Natural killer cell (primary cell): ENCODE data around the gene PRR7. TPM values are rescaled to one million over a fixed set of nuclear protein-coding genes. Genes with fewer than 3 reads are reported as not detected.

Experiments used
- ATAC-seq, 3 donors: fragments of 150-1000 bp in 2 of 3; fragments of 200-7000 bp in 1 of 3; cut with Tn5 transposase; 1 replicate in 1 of 3; 2 replicates in 2 of 3; pipeline ENCODE4 v1.10.0; 2021; ENCODE audit warnings: mild to moderate bottlenecking in 2 of 3, moderate library complexity in 2 of 3
- DNase-seq, 2 donors: peaks; one replicate each; pipeline versions ENCODE4 v3.0.0 to v3.0.0-alpha.2; 2013 to 2021; ENCODE audit warnings: mixed read lengths in 1 of 2
- H3K27ac ChIP-seq: one replicate; pipeline ENCODE4 v1.5.1; 2013; ENCODE audit warnings: mild to moderate bottlenecking, low read length
- H3K27me3 ChIP-seq: one replicate; pipeline ENCODE4 v1.6.1; 2013; ENCODE audit warnings: low read length; ENCODE audit not compliant: control insufficient read depth, insufficient read depth
- H3K36me3 ChIP-seq: one replicate; pipeline ENCODE4 v1.6.1; 2013; ENCODE audit warnings: low read length; ENCODE audit not compliant: control insufficient read depth, insufficient read depth
- H3K4me1 ChIP-seq: one replicate; pipeline ENCODE4 v1.6.1; 2013; ENCODE audit warnings: low read length; ENCODE audit not compliant: control insufficient read depth, insufficient read depth
- H3K4me3 ChIP-seq: one replicate; pipeline ENCODE4 v1.5.1; 2013; ENCODE audit warnings: low read length
- H3K9me3 ChIP-seq: one replicate; pipeline ENCODE4 v1.6.1; 2013; ENCODE audit warnings: low read length; ENCODE audit not compliant: control insufficient read depth, insufficient read depth
- H3K27ac Mint-ChIP-seq, 2 donors: one replicate each; pipeline ENCODE4 v1.8.0; 2022; ENCODE audit warnings: mild to moderate bottlenecking in 2 of 2, mixed read lengths in 2 of 2, moderate library complexity in 1 of 2
- H3K27me3 Mint-ChIP-seq, 2 donors: one replicate each; pipeline ENCODE4 v1.8.0; 2022; ENCODE audit warnings: low read depth in 2 of 2, mixed read lengths in 2 of 2
- H3K36me3 Mint-ChIP-seq: one replicate; pipeline ENCODE4 v1.8.0; 2022; ENCODE audit warnings: mixed read lengths
- H3K4me1 Mint-ChIP-seq, 2 donors: one replicate each; pipeline ENCODE4 v1.8.0; 2022; ENCODE audit warnings: mixed read lengths in 2 of 2
- H3K4me3 Mint-ChIP-seq: one replicate; pipeline ENCODE4 v1.8.0; 2022; ENCODE audit warnings: mild to moderate bottlenecking, moderate library complexity, mixed read lengths
- H3K9me3 Mint-ChIP-seq, 2 donors: one replicate each; pipeline ENCODE4 v1.8.0; 2022; ENCODE audit warnings: mixed read lengths in 2 of 2
- WGBS: methylation state at CpG from one replicate; pipeline ENCODE4 v1.1.7; 2013; ENCODE audit warnings: missing lambda C conversion rate; ENCODE audit not compliant: insufficient coverage; 5-methylcytosine and 5-hydroxymethylcytosine counted together
- intact Hi-C: fragments of 100-400 bp; cut with micrococcal nuclease; formaldehyde crosslinking; loops from one replicate; pipeline ENCODE4 v1.14.2; 2022
- total RNA-seq, 4 donors: library from RNA; stranded (reverse); fragments of 120-200 nt in 1 of 4; gene quantifications; one replicate each; pipeline versions ENCODE4 v1.2.3 to v1.2.4, GENCODE V29; 2013 to 2022
- TF ChIP-seq, protein P1 (sequence below): fragments of 200-600 bp; IDR thresholded peaks from one replicate; pipeline ENCODE4 v1.8.0; 2022; ENCODE audit warnings: antibody characterized with exemption

Gene PRR7
- total RNA-seq, 3 donors from 2014 or later (not counting 1 experiment from before 2014, with no cell fraction given) = 21.6 to 27.9 (median 23.3) TPM

DNA sequence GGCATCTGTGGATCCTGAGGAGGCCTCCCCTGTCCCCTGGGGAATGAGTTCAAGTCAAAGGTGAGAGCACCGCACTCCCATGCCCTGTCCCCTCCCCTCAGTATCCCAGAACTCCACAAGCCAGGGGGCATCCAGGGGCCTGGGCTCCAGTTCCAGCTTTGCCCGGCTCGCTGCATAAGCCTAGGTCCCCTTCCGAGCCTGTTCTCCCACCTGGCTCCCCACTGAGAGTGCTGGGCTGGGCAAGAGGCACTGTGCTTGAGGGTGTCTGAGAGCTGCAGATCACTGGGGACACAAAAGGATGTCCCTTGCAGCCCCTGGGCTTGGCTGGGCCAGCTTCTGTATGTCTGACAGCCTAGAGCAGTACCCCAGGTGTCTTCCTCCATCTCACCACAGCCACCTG, 58.5 kb downstream of the PRR7 start:
- no peak overlapping the region for H3K27ac ChIP-seq
- H3K27ac Mint-ChIP-seq = no peak overlapping the region
- H3K4me3 Mint-ChIP-seq = no peak overlapping the region
- H3K9me3 ChIP-seq = no peaks in the 10 kb centered on the region
- H3K4me3 ChIP-seq = no peak overlapping the region
- TF ChIP-seq, protein P1, sequence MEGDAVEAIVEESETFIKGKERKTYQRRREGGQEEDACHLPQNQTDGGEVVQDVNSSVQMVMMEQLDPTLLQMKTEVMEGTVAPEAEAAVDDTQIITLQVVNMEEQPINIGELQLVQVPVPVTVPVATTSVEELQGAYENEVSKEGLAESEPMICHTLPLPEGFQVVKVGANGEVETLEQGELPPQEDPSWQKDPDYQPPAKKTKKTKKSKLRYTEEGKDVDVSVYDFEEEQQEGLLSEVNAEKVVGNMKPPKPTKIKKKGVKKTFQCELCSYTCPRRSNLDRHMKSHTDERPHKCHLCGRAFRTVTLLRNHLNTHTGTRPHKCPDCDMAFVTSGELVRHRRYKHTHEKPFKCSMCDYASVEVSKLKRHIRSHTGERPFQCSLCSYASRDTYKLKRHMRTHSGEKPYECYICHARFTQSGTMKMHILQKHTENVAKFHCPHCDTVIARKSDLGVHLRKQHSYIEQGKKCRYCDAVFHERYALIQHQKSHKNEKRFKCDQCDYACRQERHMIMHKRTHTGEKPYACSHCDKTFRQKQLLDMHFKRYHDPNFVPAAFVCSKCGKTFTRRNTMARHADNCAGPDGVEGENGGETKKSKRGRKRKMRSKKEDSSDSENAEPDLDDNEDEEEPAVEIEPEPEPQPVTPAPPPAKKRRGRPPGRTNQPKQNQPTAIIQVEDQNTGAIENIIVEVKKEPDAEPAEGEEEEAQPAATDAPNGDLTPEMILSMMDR = no peak
- 96% methylated on average over 4 of the region's 4 CpGs for WGBS
- H3K9me3 Mint-ChIP-seq = no peaks in the 10 kb centered on the region
- DNase-seq (no peak), ATAC-seq (no peak)
- no peaks in the 10 kb centered on the region for H3K36me3 ChIP-seq
- H3K4me1 Mint-ChIP-seq = peaks cover 8 to 21% of the 10 kb centered on the region in 2 donors
- peaks cover 0 to 8% of the 10 kb centered on the region in 2 donors for H3K27me3 Mint-ChIP-seq
- H3K27me3 ChIP-seq = no peaks in the 10 kb centered on the region
- H3K36me3 Mint-ChIP-seq = no peaks in the 10 kb centered on the region
- intact Hi-C loops = no loop called here
- peaks cover 45% of the 10 kb centered on the region for H3K4me1 ChIP-seq

Other genes with a start within 250 kb of the PRR7 start
- gene RAB24, start 143.1 kb upstream of the PRR7 start, total RNA-seq = 10 to 100 TPM; 42.5 to 55.4 (median 49.5) TPM
- gene PRELID1, start 143.0 kb upstream of the PRR7 start, total RNA-seq = 10 to 100 TPM; 76.6 to 99.3 (median 91.6) TPM
- gene MXD3, start 134.9 kb upstream of the PRR7 start, total RNA-seq = 10 to 100 TPM; 10.9 to 15.0 (median 15.0) TPM
- gene LMAN2, start 95.1 kb upstream of the PRR7 start, total RNA-seq = 100 to 1,000 TPM; 112 to 124 (median 114) TPM
- gene RGS14, start 88.9 kb upstream of the PRR7 start, total RNA-seq = 10 to 100 TPM; 57.3 to 87.0 (median 66.1) TPM
- gene SLC34A1, start 62.4 kb upstream of the PRR7 start, total RNA-seq = under 1 TPM; 0.50 to 0.66 (median 0.63) TPM
- gene PFN3, start 46.2 kb upstream of the PRR7 start, total RNA-seq = not detected
- gene F12, start 37.2 kb upstream of the PRR7 start, total RNA-seq = 1 to 10 TPM in 1 of 3 donors, under 1 TPM in 2; 0.66 to 1.7 (median 0.93) TPM
- 100 to 1,000 TPM; 173 to 221 (median 190) TPM for gene GRK6, start 20.1 kb upstream of the PRR7 start, total RNA-seq
- 10 to 100 TPM; 13.7 to 25.2 (median 15.0) TPM for gene DBN1, start 26.8 kb downstream of the PRR7 start, total RNA-seq
- gene PDLIM7, start 50.8 kb downstream of the PRR7 start, total RNA-seq = 10 to 100 TPM in 2 of 3 donors, 1 to 10 TPM in 1; 9.7 to 58.7 (median 14.7) TPM
- gene DOK3, start 63.0 kb downstream of the PRR7 start, total RNA-seq = 10 to 100 TPM in 1 of 3 donors, 1 to 10 TPM in 2; 3.5 to 19.8 (median 9.1) TPM
- gene DDX41, start 70.1 kb downstream of the PRR7 start, total RNA-seq = 100 to 1,000 TPM in 1 of 3 donors, 10 to 100 TPM in 2; 66.6 to 106 (median 78.3) TPM
- gene FAM193B, start 107.7 kb downstream of the PRR7 start, total RNA-seq = 100 to 1,000 TPM; 203 to 235 (median 216) TPM
- gene TMED9, start 145.4 kb downstream of the PRR7 start, total RNA-seq = 100 to 1,000 TPM in 1 of 3 donors, 10 to 100 TPM in 2; 91.2 to 114 (median 94.4) TPM
- gene B4GALT7, start 153.3 kb downstream of the PRR7 start, total RNA-seq = 10 to 100 TPM; 28.7 to 38.5 (median 28.7) TPM